Fibroblast of pulmonary artery (primary cell): ENCODE results near the gene PGLYRP2.

Source experiments
- DNase-seq: peaks from one replicate; pipeline ENCODE4 v3.0.0-alpha.2; 2010; ENCODE audit warnings: low read depth
- H3K4me3 ChIP-seq: replicated peaks from 2 replicates; pipeline ENCODE4 v1.5.1; 2011; ENCODE audit warnings: low read depth, mild to moderate bottlenecking, control low read depth, low read length, moderate library complexity
- CTCF ChIP-seq: IDR thresholded peaks from 2 replicates; pipeline ENCODE4 v1.5.1; 2011; ENCODE audit warnings: mild to moderate bottlenecking, control low read depth, low read length, inconsistent platforms; ENCODE audit errors: missing control alignments

The PGLYRP2 gene

GRCh38 chr19:15464394-15465385 is 14.6 kb downstream of the PGLYRP2 start, which contains the start of gene RASAL3:
RASAL3 (minus strand) TSS chr19:15464544; CDS start chr19:15464358, 186 bp downstream.
- no peak for TF ChIP-seq CTCF
- peak; percentile 32 for DNase-seq
- no peak within 1 kb of the TSS for H3K4me3 ChIP-seq

- TF ChIP-seq CTCF = no peak
- no peak overlapping the region for H3K4me3 ChIP-seq
- DNase-seq = no peak
Observed at GRCh38 chr19:15463861-15464371, 15.4 kb downstream of the PGLYRP2 start.

GRCh38 chr19:15461694-15462093 is 17.6 kb downstream of the PGLYRP2 start:
- TF ChIP-seq CTCF = no peak
- DNase-seq = no peak
- H3K4me3 ChIP-seq = no peak overlapping the region

- H3K4me3 ChIP-seq = no peak overlapping the region
- no peak for TF ChIP-seq CTCF
- no peak for DNase-seq
Observed at GRCh38 chr19:15457701-15458484, 21.4 kb downstream of the PGLYRP2 start.

GRCh38 chr19:15456871-15457700 is 22.2 kb downstream of the PGLYRP2 start:
- TF ChIP-seq CTCF = no peak
- DNase-seq = no peak
- no peak overlapping the region for H3K4me3 ChIP-seq

GRCh38 chr19:15456441-15456840 is 22.9 kb downstream of the PGLYRP2 start:
- H3K4me3 ChIP-seq = no peak overlapping the region
- no peak for TF ChIP-seq CTCF
- no peak for DNase-seq
